H9 (cell line): Measurements from ENCODE around the gene BBS2. TPM values are rescaled to one million over a fixed set of nuclear protein-coding genes. Genes with fewer than 3 reads are reported as not detected.

Source experiments
- DNase-seq: peaks from one replicate; pipeline ENCODE4 v3.0.0-alpha.2; 2017
- H2AFZ ChIP-seq: one replicate; pipeline ENCODE4 v1.6.1; 2013; ENCODE audit warnings: mild to moderate bottlenecking, low read length, control low read depth, moderate library complexity
- H2AK5ac ChIP-seq: 2 replicates; pipeline ENCODE4 v1.6.1; 2013; ENCODE audit warnings: low read length, control low read depth, mixed read lengths; ENCODE audit not compliant: insufficient read length
- H2BK120ac ChIP-seq: one replicate; pipeline ENCODE4 v1.6.1; 2013; ENCODE audit warnings: low read depth, mild to moderate bottlenecking, low read length, control low read depth, inconsistent platforms; ENCODE audit not compliant: poor library complexity, severe bottlenecking
- H2BK12ac ChIP-seq: 2 replicates; pipeline ENCODE4 v1.6.1; 2013; ENCODE audit warnings: low read length, control low read depth, mixed read lengths, low read depth; ENCODE audit not compliant: insufficient read length
- H2BK15ac ChIP-seq: 2 replicates; pipeline ENCODE4 v1.6.1; 2013; ENCODE audit warnings: low read depth, low read length, control low read depth
- H2BK20ac ChIP-seq: one replicate; pipeline ENCODE4 v1.6.1; 2013; ENCODE audit warnings: low read depth, mild to moderate bottlenecking, low read length, control low read depth, inconsistent platforms; ENCODE audit not compliant: poor library complexity, severe bottlenecking
- H2BK5ac ChIP-seq: 2 replicates; pipeline ENCODE4 v1.6.1; 2013; ENCODE audit warnings: low read length, control low read depth, mixed read lengths; ENCODE audit not compliant: insufficient read length
- H3K14ac ChIP-seq: 2 replicates; pipeline ENCODE4 v1.6.1; 2013; ENCODE audit warnings: low read length, control low read depth; ENCODE audit not compliant: insufficient read depth
- H3K18ac ChIP-seq: 2 replicates; pipeline ENCODE4 v1.6.1; 2013; ENCODE audit warnings: low read depth, mild to moderate bottlenecking, mixed read lengths, low read length, control low read depth; ENCODE audit not compliant: insufficient read length
- H3K23ac ChIP-seq: 2 replicates; pipeline ENCODE4 v1.6.1; 2013; ENCODE audit warnings: low read length, control low read depth, mixed read lengths, low read depth; ENCODE audit not compliant: insufficient read length
- H3K23me2 ChIP-seq: 2 replicates; pipeline ENCODE4 v1.6.1; 2013; ENCODE audit warnings: low read depth, mild to moderate bottlenecking, mixed read lengths, low read length, control low read depth; ENCODE audit not compliant: insufficient read length, poor library complexity, severe bottlenecking
- H3K27ac ChIP-seq: 2 replicates; pipeline ENCODE4 v1.5.1; 2013; ENCODE audit warnings: low read length, control low read depth, mixed read lengths, low read depth; ENCODE audit not compliant: insufficient read length
- H3K27me3 ChIP-seq: 2 replicates; pipeline ENCODE4 v1.6.1; 2013; ENCODE audit warnings: low read length, control low read depth, inconsistent platforms; ENCODE audit not compliant: insufficient read depth
- H3K4ac ChIP-seq: 2 replicates; pipeline ENCODE4 v1.6.1; 2013; ENCODE audit warnings: low read depth, mild to moderate bottlenecking, control low read depth, inconsistent platforms, low read length, moderate library complexity
- H3K4me1 ChIP-seq: 2 replicates; pipeline ENCODE4 v1.6.1; 2013; ENCODE audit warnings: low read length, control low read depth, inconsistent platforms; ENCODE audit not compliant: insufficient read depth
- H3K4me2 ChIP-seq: 2 replicates; pipeline ENCODE4 v1.6.1; 2013; ENCODE audit warnings: low read length, control low read depth, mixed read lengths; ENCODE audit not compliant: insufficient read length, insufficient read depth
- H3K56ac ChIP-seq: 2 replicates; pipeline ENCODE4 v1.6.1; 2013; ENCODE audit warnings: low read depth, mild to moderate bottlenecking, mixed read lengths, low read length, control low read depth; ENCODE audit not compliant: insufficient read length
- H3K79me1 ChIP-seq: 2 replicates; pipeline ENCODE4 v1.6.1; 2013; ENCODE audit warnings: low read depth, mild to moderate bottlenecking, moderate library complexity, low read length, control low read depth, inconsistent platforms; ENCODE audit not compliant: insufficient read depth, poor library complexity, severe bottlenecking
- H3K79me2 ChIP-seq: 2 replicates; pipeline ENCODE4 v1.6.1; 2013; ENCODE audit warnings: low read length, control low read depth, inconsistent platforms; ENCODE audit not compliant: insufficient read depth
- H3K9ac ChIP-seq: 2 replicates; pipeline ENCODE4 v1.6.1; 2013; ENCODE audit warnings: low read length, control low read depth, mixed read lengths; ENCODE audit not compliant: insufficient read length; ENCODE audit errors: extremely low read depth
- H3K9me3 ChIP-seq: one replicate; pipeline ENCODE4 v1.6.1; 2013; ENCODE audit warnings: low read depth, low read length, inconsistent platforms; ENCODE audit not compliant: control insufficient read depth
- H3T11ph ChIP-seq: one replicate; pipeline ENCODE4 v1.6.1; 2013; ENCODE audit warnings: mild to moderate bottlenecking, low read length, control low read depth, inconsistent platforms
- H4K20me1 ChIP-seq: one replicate; pipeline ENCODE4 v1.6.1; 2013; ENCODE audit not compliant: control insufficient read depth, insufficient read length, insufficient read depth
- H4K5ac ChIP-seq: 2 replicates; pipeline ENCODE4 v1.6.1; 2013; ENCODE audit warnings: low read depth, mild to moderate bottlenecking, mixed read lengths, low read length, control low read depth; ENCODE audit not compliant: insufficient read length
- H4K8ac ChIP-seq: replicated peaks from 2 replicates; pipeline ENCODE4 v1.6.1; 2013; ENCODE audit warnings: low read length, control low read depth, mixed read lengths, low read depth; ENCODE audit not compliant: insufficient read length
- H4K91ac ChIP-seq: 2 replicates; pipeline ENCODE4 v1.6.1; 2013; ENCODE audit warnings: low read depth, mild to moderate bottlenecking, moderate library complexity, mixed read lengths, low read length, control low read depth; ENCODE audit not compliant: insufficient read length
- H3K27ac Mint-ChIP-seq, 3 experiments: 2 replicates in 2 of 3; 3 replicates in 1 of 3; pipeline ENCODE4 v1.8.0; 2020 to 2021; ENCODE audit warnings: mixed read lengths in 3 of 3, mild to moderate bottlenecking in 1 of 3, moderate library complexity in 1 of 3
- H3K27me3 Mint-ChIP-seq: 2 replicates; pipeline ENCODE4 v1.8.0; 2021; ENCODE audit warnings: low read depth, mild to moderate bottlenecking, moderate library complexity, mixed read lengths
- H3K36me3 Mint-ChIP-seq, 3 experiments: 2 replicates in 2 of 3; 3 replicates in 1 of 3; pipeline ENCODE4 v1.8.0; 2020 to 2021; ENCODE audit warnings: low read depth in 3 of 3, mixed read lengths in 3 of 3; ENCODE audit not compliant: insufficient read depth in 1 of 3
- H3K4me1 Mint-ChIP-seq, 2 experiments: 2 replicates each; pipeline ENCODE4 v1.8.0; 2020; ENCODE audit warnings: mixed read lengths in 2 of 2
- H3K4me3 Mint-ChIP-seq, 2 experiments: 2 replicates in 1 of 2; 3 replicates in 1 of 2; pipeline ENCODE4 v1.8.0; 2020 to 2021; ENCODE audit warnings: mild to moderate bottlenecking in 2 of 2, mixed read lengths in 2 of 2, moderate library complexity in 1 of 2
- H3K9me3 Mint-ChIP-seq, 2 experiments: 2 replicates in 1 of 2; 3 replicates in 1 of 2; pipeline ENCODE4 v1.8.0; 2020; ENCODE audit warnings: mild to moderate bottlenecking in 2 of 2, mixed read lengths in 2 of 2, moderate library complexity in 1 of 2
- CTCF ChIP-seq: fragments of 200-600 bp; sonication (generic); conservative IDR thresholded peaks from 3 replicates; pipeline ENCODE4 v1.8.0; 2021; ENCODE audit warnings: antibody characterized with exemption, mild to moderate bottlenecking
- WGBS: extraction: QIAGEN DNeasy Blood & Tissue Kit; methylation state at CpG from one replicate; pipeline ENCODE4 v1.1.7; 2013; ENCODE audit warnings: missing lambda C conversion rate, low lambda C conversion rate, mixed read lengths; ENCODE audit not compliant: insufficient read length; ENCODE audit errors: extremely low coverage; 5-methylcytosine and 5-hydroxymethylcytosine counted together
- total RNA-seq: library from RNA; stranded (reverse); gene quantifications from 2 replicates; pipeline ENCODE4 v1.2.1, GENCODE V29; 2021

The BBS2 gene
- total RNA-seq, 1 experiment from 2014 or later = 13.1 TPM

- Histone ChIP-seq H3K14ac (no peak overlapping the region), H3K23me2 (no peaks in the 10 kb centered on the region), H3K9me3 (no peaks in the 10 kb centered on the region), H2AFZ (no peak overlapping the region), H2BK120ac (no peak overlapping the region), H2BK20ac (no peak overlapping the region), H2BK15ac (no peak overlapping the region), H3K9ac (no peak overlapping the region), H2BK5ac (no peak overlapping the region), H4K91ac (no peak overlapping the region), H3K79me1 (no peaks in the 10 kb centered on the region), H3K27me3 (no peaks in the 10 kb centered on the region), H3K4me1 (no peaks in the 10 kb centered on the region), H3K4me2 (no peak overlapping the region), H3K18ac (no peak overlapping the region), H3K23ac (no peak overlapping the region), H3K4ac (no peak overlapping the region), H4K5ac (no peak overlapping the region), H2BK12ac (no peak overlapping the region), H3T11ph (no peak overlapping the region), H3K79me2 (no peaks in the 10 kb centered on the region), H3K56ac (no peak overlapping the region), H4K20me1 (no peaks in the 10 kb centered on the region), H2AK5ac (no peak overlapping the region), H3K27ac (no peak overlapping the region), H4K8ac (no peak overlapping the region)
- H3K36me3 Mint-ChIP-seq = no peaks in the 10 kb centered on the region
- H3K4me3 Mint-ChIP-seq = no peak overlapping the region
- H3K9me3 Mint-ChIP-seq = no peaks in the 10 kb centered on the region
- H3K27me3 Mint-ChIP-seq = peaks cover 34% of the 10 kb centered on the region
- no CpG with 5 or more reads among the region's 8 CpGs for WGBS
- no peak for DNase-seq
- no peaks in the 10 kb centered on the region; a peak in 1 of 4 replicates for H3K4me1 Mint-ChIP-seq
- TF ChIP-seq CTCF = no peak
- H3K27ac Mint-ChIP-seq = no peak overlapping the region
Measured at GRCh38 chr16:56534847-56535383, 15.1 kb upstream of the BBS2 start.
